CD4-positive, alpha-beta T cell treated with Interleukin-15 for 4 hours (primary cell): ENCODE data around the gene PRKCE.
A peak's percentile ranks its signal among the peaks of the same experiment; 100 is the strongest.

Experiments used
- DNase-seq: peaks from one replicate; pipeline ENCODE4 v3.0.0-alpha.2; 2020; ENCODE audit warnings: low spot score

PRKCE gene

DNA sequence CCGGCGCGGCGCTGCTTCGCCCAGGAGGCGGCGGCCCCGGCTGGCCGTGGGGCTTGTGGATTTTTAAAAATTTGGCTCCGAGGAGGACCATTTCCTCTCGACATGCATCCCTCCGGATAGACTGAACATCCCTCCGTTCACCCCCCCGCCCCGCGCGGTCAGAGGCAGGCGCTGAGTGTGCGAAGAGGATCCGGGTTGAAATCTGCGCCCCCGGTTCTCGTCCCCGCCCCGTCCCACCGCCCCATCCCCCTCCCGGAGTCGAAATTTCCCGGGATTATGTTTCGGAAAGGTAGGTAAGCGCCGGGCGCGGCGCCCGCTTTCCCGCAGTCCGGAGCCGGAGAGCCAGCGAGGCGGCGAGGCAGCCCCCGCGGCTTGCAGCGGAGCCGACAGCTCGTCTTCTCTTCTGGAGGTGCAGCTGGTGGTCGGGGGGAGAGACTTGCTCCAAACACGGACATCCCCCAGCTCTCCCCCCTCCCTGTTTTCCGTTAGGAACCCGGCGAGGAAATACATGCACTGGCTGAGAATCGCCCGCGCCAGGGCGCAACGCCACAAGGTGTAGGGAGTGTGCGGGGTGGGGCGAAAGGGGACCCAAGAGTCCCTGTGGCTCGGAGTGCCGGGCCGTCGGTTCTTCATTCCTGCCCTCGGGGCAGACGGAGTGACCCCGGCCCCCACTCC lies at the start of gene PRKCE:
TSS of gene PRKCE (plus strand) at position 261 of the 675 bp plus-strand sequence.
- peak; percentile 46 for DNase-seq

DNA sequence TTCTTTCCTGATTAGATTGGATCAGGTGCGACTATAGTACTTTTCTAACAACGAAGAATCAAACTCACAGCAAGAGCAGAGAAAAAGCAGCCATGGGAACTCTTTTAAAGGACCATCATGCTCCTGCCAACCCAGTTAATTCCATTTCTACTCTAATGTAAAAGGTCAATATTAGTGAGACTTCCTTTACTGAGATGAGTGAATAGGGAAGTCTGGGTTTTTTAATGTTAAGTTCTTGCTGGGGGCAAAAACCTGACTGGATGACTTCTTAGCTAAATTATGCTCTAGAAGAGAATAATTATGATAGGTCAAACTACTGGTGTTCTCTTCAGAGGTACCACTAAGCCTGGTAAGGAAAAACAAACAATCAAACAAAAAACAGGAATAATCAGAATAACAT lies 48.9 kb upstream of the PRKCE start:
- no peak for DNase-seq

DNA sequence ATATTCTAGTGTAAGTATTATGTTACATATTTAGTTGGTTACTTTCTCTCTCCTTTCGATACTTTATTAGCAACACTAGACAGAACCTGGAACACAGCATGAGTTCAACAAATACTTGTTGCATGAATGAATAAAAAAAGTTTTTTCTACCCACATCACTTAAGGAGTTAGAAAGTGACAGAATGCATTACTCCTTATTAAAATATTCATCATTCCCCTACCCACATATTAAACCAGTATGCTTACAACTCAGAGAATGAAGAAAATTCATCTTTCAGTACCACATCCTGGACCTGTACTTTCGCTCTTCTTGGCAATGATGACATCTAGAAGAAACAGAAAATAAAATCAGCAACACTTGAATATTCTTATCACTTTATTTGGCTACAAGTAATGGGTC lies 46.4 kb upstream of the PRKCE start:
- DNase-seq = no peak

DNA sequence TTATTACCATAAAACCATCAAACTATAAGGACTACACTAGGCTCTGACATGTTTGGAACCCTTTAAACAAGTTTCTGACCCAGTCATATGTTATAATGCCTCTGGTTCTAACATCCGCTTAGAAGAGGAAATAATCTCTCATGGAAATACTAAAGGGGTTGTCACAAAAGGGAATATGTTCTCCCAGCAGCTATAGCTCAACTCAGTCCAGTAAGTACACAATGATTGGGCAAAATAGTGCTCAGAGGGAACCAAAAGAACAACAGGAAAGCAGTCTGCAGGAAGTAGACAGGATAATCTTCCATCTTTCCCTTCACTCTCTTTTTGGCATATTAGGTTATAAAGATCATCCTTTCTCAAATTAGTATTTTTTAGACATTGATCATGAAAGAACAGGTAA lies 44.7 kb upstream of the PRKCE start:
- DNase-seq = no peak

- no peak for DNase-seq
These were observed 43.8 kb upstream of the PRKCE start for GRCh38 chr2:45607701-45608100.

DNA sequence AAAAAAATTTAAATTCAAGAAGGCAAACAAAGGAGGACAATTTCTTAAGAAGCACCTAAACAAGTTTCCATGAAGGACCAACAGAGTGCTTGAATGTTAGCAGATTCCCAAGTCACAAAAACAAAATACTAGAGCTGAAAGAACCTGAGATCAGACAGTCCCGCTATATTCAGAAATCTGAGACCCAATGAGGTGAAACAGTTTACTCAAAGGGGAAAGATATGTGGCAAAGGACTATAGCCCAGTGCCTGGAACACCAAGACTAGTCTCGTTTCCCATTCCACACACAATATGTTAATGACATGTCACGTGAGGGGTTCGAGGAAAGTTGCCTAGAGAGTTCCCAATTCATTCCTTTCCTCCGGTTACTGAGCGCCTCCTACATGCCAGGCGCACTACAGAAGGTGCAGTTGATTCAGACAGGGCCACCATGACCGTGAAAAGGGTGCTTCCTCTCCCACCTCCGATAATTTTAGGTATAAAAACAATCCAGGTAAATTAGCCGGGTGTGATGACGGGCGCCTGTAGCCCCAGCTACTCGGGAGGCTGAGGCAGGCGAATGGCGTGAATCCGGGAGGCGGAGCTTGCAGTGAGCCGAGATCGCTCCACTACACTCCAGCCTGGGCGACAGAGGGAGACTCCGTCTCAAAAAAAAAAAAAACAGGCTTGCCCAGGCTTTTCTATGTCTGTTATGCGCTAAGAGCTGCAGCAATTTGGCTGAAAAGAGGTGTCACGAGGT lies 41.0 kb upstream of the PRKCE start:
- DNase-seq = peak; percentile 28

DNA sequence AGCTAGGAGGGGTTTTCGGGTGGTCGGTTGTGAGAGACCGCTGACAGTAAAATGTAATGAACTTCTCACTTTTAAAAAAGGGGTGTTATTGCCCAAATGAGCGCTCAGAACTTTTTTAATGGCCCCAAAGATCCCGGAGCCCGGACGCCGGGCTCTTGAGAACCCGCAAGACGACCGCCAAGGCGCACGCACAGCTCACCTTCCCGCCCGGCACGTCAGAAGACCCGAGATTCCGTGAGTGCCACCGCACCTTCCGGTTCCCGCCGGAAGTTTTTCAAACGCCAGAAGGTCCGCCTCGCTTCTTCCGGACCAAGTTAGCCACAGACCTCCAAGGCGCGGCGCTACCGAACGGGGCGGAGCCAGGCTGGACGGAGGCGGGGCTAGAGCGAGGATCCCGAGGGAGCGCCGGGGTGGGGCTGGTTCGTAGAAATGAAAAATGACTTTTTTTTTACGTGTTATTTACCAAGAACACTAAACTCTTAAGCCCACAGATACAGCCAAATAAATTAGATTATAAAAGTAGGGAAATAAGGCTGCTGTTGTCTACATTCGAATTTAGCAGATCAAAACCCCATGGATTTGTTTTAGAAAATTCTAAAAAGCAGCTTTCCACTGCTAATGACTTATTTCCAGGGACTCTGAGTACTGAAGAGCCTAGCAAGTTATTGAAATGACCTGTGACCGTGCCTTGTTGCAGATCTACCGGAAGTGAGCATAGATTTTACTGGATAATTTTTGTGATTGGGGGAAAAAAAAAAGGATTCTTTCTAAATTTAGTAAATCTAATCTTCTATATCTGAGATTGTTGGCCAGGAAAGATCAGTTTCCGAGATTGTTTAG lies 40.2 kb upstream of the PRKCE start, which contains the start of gene SRBD1:
TSS of gene SRBD1 (minus strand) at position 248 of the 840 bp plus-strand sequence. CDS start 5,826 bp downstream, outside the sequence.
- DNase-seq = peak; percentile 88

DNA sequence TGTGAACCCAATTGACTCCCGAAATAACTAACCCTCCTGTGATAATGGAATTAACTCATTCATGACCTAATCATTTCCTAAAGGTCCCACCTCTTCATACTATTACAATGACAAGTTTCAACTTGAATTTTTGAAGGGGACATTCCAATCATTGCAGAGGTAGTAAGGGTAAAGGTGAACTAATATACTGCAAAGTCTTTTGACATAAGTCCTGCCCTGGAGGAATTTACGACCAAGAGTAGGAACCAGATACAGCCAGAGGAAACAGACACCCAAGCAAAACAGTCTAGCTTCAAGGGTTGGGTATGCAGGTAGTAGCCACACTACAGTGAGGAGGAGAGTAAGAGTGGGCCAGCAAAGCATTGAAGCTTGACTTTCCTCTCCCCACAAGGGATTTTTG lies 39.2 kb upstream of the PRKCE start:
- no peak for DNase-seq

GRCh38 chr2:45612731-45613130 lies 38.7 kb upstream of the PRKCE start:
- no peak for DNase-seq

DNA sequence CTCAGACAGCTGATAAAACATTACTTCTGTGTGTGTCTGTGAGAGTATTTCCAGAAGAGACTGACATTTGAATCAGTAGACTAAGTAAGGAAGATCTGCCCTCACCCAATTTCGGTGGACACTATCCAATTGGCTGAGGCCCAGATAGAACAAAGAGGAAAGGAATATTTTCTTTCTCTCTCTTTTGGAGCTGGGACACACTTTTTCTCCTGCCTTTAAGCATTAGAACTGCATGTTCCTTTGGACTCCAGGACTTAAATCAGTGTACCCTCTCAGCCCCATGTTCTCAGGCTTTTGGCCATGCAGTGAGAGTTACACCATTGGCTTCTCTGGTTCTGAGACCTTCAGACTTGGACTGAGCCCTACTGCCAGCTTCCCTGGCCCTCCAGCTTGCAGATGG lies 37.1 kb upstream of the PRKCE start:
- DNase-seq = no peak

GRCh38 chr2:45614871-45615415 lies 36.5 kb upstream of the PRKCE start:
- DNase-seq = no peak

DNA sequence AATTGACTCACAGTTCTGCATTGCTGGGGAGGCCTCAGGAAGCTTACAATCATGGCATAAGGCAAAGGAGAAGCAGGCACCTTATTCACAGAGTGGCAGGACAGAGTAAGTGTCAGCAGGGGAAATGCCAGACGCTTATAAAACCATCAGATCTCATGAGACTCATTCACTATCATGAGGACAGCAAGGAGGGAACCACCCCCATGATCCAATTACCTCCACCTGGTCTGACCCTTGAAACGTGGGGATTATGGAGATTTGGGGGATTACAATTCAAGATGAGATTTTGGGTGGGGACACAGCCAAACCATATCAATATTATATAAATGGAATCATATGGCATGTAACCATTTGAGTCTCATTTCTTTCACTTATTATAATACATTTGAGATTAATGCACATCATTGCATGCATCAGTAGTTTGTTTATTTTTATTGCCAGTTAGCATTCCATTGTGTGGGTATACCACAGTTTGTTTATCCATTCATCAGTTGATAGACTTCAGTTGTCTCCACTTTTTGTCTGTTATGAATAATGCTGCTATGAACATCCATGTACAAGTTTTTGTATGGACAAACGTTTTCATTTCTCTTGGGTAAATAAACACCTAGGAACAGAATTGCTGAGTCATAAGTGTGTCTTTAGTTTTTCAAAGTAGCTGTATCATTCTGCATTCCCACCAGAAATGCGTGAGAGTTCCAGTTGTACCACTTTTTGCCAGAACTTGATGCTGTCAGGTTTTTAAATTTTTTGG lies 34.6 kb upstream of the PRKCE start:
- DNase-seq = no peak

GRCh38 chr2:45617496-45617895 lies 34.0 kb upstream of the PRKCE start:
- no peak for DNase-seq

GRCh38 chr2:45622336-45623075 lies 29.0 kb upstream of the PRKCE start:
- no peak for DNase-seq

GRCh38 chr2:45623098-45623497 lies 28.4 kb upstream of the PRKCE start:
- no peak for DNase-seq

- DNase-seq = no peak
These were observed 25.7 kb upstream of the PRKCE start for GRCh38 chr2:45625824-45626223.

DNA sequence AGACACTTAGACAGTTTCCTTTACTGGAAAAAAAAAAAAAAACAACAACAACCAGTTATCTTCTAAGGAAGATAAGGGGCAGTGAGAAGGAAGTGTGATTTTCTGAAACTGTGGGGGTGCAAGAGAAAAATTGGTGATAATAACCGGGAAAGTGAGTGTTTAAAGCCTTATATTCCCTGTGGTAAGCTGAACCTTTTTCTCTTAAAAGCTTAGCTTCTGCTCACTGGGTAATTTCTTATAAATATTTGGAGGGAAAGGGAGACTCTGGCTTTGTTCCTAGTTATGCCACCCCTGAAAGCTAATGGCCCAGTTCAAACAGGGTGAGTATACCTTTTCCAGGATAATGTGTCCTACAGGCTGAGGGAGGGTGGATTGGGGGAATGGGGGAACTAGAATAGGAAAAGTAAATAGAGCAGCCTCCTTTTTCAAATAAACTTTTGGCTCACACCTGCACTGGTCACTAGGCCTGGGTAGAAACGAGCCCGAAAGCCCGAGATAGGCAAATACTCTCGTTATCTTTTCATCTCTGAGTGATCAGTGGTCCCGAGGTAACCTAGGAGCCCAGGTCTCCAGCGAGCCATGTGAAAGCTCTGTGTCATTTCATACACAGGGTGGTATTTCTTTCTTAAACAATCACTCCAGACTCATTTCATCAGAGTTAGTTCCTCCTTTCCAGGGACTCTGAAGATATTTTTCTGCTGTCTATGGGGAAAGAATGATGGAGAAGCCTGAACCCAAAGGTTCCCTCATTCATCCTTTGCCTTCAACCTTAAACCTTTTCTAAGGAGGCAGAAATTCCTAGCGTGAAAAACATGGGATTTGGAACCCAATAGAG lies 24.9 kb upstream of the PRKCE start:
- DNase-seq = no peak

- DNase-seq = no peak
These were observed 23.6 kb upstream of the PRKCE start for GRCh38 chr2:45627911-45628310.

DNA sequence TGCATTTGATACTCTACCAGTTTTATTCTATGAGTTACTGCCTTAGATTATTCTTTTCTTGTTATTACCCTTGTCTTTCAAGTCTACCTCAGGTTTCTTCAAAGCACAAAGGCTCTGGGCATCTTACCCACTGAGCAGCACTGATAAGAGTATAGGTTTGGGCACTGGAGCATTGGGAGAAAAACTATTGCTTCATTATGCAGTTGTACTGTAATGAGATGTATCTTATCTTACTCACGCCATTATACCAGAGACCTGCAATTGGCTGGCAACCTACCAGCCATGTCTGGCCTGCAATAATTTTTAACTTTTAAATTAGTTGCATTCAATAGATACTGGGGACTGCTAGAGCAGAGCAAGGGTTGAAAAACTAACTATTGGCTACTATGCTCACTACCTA lies 21.5 kb upstream of the PRKCE start:
- DNase-seq = no peak

DNA sequence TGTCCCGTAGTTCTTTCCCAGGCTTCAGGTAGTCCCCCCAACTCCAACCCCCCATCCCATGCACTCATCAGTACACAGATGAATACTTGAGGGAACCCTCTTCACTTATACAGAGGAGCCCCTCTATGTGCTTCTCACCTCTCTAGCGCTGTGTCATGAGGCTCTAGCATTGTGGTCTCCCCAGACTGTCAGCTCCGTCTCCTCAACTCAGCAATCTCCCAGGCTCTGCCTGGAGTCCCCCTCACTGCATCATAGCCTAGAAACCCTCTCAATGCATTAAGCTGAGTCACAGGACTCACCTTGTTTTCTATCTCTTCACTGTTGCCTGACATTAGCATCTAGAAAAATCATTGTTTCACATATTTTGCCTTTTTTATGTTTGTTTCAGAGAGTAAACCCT lies 20.2 kb upstream of the PRKCE start:
- no peak for DNase-seq
